ENCODE data around the gene CRABP2. TPM values are rescaled to one million over a fixed set of nuclear protein-coding genes. Genes with fewer than 3 reads are reported as not detected.

Gene CRABP2
- total and polyA plus RNA-seq, 2 donors (not counting 3 experiments of a cell fraction or from before 2014, with no cell fraction given): 0.32 to 1.0 TPM

DNA sequence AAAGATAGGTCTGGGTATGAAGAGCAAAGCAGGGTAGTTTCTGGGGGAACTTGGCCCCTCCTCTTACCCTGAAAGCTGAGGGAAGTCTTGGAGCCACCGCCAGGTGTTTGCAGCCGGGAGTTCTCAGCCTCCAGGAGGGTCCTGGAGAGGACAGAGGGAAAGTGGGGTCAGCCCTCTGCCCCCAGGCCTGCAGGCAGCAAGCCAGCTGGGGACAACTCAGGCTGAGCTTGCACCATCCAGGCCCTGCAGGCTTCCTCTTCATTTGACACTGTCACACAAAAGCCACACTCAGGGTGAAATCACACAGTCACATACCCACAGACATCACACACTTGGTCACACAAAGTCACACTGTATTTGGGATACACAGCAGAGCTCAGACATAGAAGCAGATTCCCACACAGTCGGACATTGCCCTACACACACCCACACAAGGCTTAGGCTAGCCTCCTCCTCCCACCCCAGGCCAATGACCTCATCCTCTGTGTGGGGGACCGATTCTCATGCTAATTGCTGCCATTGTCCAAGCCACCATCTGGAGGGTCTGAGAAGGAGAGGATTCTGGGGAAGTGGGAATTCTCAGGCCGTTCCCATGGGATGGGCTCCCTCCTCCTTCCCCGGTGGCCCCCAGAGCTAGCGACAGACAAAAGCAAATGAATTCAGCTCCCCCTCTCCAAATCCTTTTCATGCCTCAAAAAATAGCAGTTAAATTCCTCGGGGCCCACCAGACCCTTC lies 31.8 kb downstream of the CRABP2 start:
- intact Hi-C loops (cut with micrococcal nuclease): no loop called here
- no peak for FAIRE-seq
- no peak overlapping the region for H2AFZ ChIP-seq (ENCODE audit: low read depth, low read length)

DNA sequence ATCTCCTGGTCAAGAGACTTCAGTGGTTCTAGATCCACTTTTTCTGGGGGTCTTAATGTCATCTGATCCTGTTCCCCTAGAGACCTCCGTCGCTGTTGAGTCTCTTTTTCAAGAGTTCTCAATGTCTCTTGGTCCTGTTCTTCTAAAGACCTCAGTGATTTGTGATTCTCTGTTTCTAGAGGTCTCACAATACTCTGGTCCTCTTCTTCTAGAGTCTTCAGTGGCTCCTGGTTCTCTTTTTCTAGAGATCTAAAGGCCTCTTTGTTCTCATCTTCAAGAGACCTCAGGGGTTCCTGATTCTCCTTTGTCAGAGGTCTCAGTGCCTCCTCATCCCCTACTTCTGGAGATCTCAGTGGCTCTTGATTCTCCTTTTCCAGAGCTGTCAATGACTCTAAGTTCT lies 33.6 kb downstream of the CRABP2 start:
- H4K20me1 ChIP-seq (replicated peaks; ENCODE audit: control insufficient read depth, extremely low read depth, insufficient read depth, low read length): no peaks in the 10 kb centered on the region
- FAIRE-seq: no peak
- ChIA-PET CTCF (interaction anchor here (1.0 kb wide), 1 partner anchor 54 kb away, joined by 3 read pairs; no protein-coding TSS in a partner anchor), POLR2A (no interaction called here)
- intact Hi-C loops (cut with micrococcal nuclease): no loop called here
- no peak for TF ChIP-seq EZH2 (IDR thresholded peaks at IDR 0.05; ENCODE audit: borderline replicate concordance, low read depth, low read length, severe bottlenecking)
- no peak for TF ChIP-seq POLR2A (IDR thresholded peaks at IDR 0.05; ENCODE audit: low read depth, low read length)
- TF ChIP-seq POLR2AphosphoS5 (IDR thresholded peaks at IDR 0.05; ENCODE audit: insufficient read depth, low read depth, low read length): no peak
- no peak for DNase-seq (ENCODE audit: low read depth, low spot score)
- no peaks in the 10 kb centered on the region for H3K9me1 ChIP-seq (replicated peaks; ENCODE audit: control insufficient read depth, extremely low read depth, insufficient read depth, low read length)
- no peak overlapping the region for H3K4me3 ChIP-seq (replicated peaks in 1 of 3; ENCODE audit: insufficient read depth in 1 of 3, low read depth in 1 of 3, low read length in 3 of 3)
- BruUV-seq (replicated peaks): TSS peak; percentile 12
- peaks cover 29% of the 10 kb centered on the region for H3K4me1 ChIP-seq (ENCODE audit: control insufficient read depth, extremely low read depth, insufficient read depth, low read length)
- H3K27me3 ChIP-seq (ENCODE audit: control insufficient read depth in 2 of 2, insufficient read depth in 2 of 2, low read length in 2 of 2): no peaks in the 10 kb centered on the region
- H3K79me2 ChIP-seq (ENCODE audit: control insufficient read depth, insufficient read depth, low read length): peaks cover 31% of the 10 kb centered on the region
- H3K9me3 ChIP-seq (replicated peaks; ENCODE audit: control insufficient read depth, insufficient read depth, low read length): no peaks in the 10 kb centered on the region
- no peak overlapping the region for H2AFZ ChIP-seq (ENCODE audit: low read depth, low read length)
- dilution Hi-C loops (cut with MboI; ENCODE audit: extremely low pct_ligation_motif_present, low sequenced_read_pairs): no loop called here
- no peak overlapping the region for H3K9ac ChIP-seq (replicated peaks; ENCODE audit: extremely low read depth, insufficient read depth, low read length)
- peaks cover 0 to 6% of the 10 kb centered on the region in 2 experiments for H3K36me3 ChIP-seq (ENCODE audit: control insufficient read depth in 2 of 2, extremely low read depth in 1 of 2, insufficient read depth in 2 of 2, low read length in 2 of 2)
- no peak overlapping the region for H3K4me2 ChIP-seq (ENCODE audit: insufficient read depth, low read length)
- H3K27ac ChIP-seq (ENCODE audit: insufficient read depth, low read depth, low read length): no peak overlapping the region

More for the DNA sequence above, 31.8 kb downstream of the CRABP2 start:
- H3K79me2 ChIP-seq (ENCODE audit: control insufficient read depth, insufficient read depth, low read length): peaks cover 39% of the 10 kb centered on the region
- no peaks in the 10 kb centered on the region for H4K20me1 ChIP-seq (replicated peaks; ENCODE audit: control insufficient read depth, extremely low read depth, insufficient read depth, low read length)
- dilution Hi-C loops (cut with MboI; ENCODE audit: extremely low pct_ligation_motif_present, low sequenced_read_pairs): no loop called here
- no peak overlapping the region for H3K4me2 ChIP-seq (ENCODE audit: insufficient read depth, low read length)
- H3K4me1 ChIP-seq (ENCODE audit: control insufficient read depth, extremely low read depth, insufficient read depth, low read length): peaks cover 36% of the 10 kb centered on the region
- CTCF ChIA-PET: interaction anchor here (0.8 to 5.2 kb wide), 3 partner anchors 7 to 17 kb away, joined by 3 to 59 read pairs (median 4); no protein-coding TSS in a partner anchor
- no peak overlapping the region for H3K4me3 ChIP-seq (replicated peaks in 1 of 3; ENCODE audit: insufficient read depth in 1 of 3, low read depth in 1 of 3, low read length in 3 of 3)
- H3K36me3 ChIP-seq (ENCODE audit: control insufficient read depth in 2 of 2, extremely low read depth in 1 of 2, insufficient read depth in 2 of 2, low read length in 2 of 2): peaks cover 0 to 6% of the 10 kb centered on the region in 2 experiments
- H3K9ac ChIP-seq (replicated peaks; ENCODE audit: extremely low read depth, insufficient read depth, low read length): no peak overlapping the region
- DNase-seq (ENCODE audit: low read depth, low spot score): no peak
- TF ChIP-seq POLR2AphosphoS5 (IDR thresholded peaks at IDR 0.05; ENCODE audit: insufficient read depth, low read depth, low read length) (peak; percentile 10), FOS (IDR thresholded peaks at IDR 0.05; ENCODE audit: borderline replicate concordance, insufficient read depth, low read length) (no peak)
- no peaks in the 10 kb centered on the region for H3K9me1 ChIP-seq (replicated peaks; ENCODE audit: control insufficient read depth, extremely low read depth, insufficient read depth, low read length)
- H3K9me3 ChIP-seq (replicated peaks; ENCODE audit: control insufficient read depth, insufficient read depth, low read length): no peaks in the 10 kb centered on the region
- POLR2A ChIA-PET: no interaction called here
- BruUV-seq (replicated peaks): no TSS peak
- H3K27me3 ChIP-seq (ENCODE audit: control insufficient read depth in 2 of 2, insufficient read depth in 2 of 2, low read length in 2 of 2): no peaks in the 10 kb centered on the region
- no peak overlapping the region for H3K27ac ChIP-seq (ENCODE audit: insufficient read depth, low read depth, low read length)

All from endothelial cell of umbilical vein (primary cell).